Measurements from ENCODE around the gene PNPLA8. TPM values are rescaled to one million over a fixed set of nuclear protein-coding genes. Genes with fewer than 3 reads are reported as not detected.
"Not testable (repeated sequence)": the region's sequence is repeated elsewhere in the genome, so short reads cannot be mapped to it uniquely, and the experiment has no call there.

The PNPLA8 gene
- total RNA-seq (2014; rRNA removed; shearing (Covaris generic)): 11.1 and 21.2 TPM in 2 replicates
- polyA plus RNA-seq (2015; cell fraction: cytosol; rRNA removed): 17.2 and 20.4 TPM in 2 replicates
- 15.4 and 17.5 TPM in 2 replicates for polyA plus RNA-seq (2015; cell fraction: nucleus; rRNA removed)

- DNase-seq (ENCODE audit: low read depth): peak; percentile 100
These were observed at the start of gene PNPLA8 for GRCh38 chr7:108525985-108526767. Gene PNPLA8, minus strand, starts transcription at chr7:108526135. Its CDS starts 10,644 bp downstream, at chr7:108515491.

- no peak for DNase-seq (ENCODE audit: low read depth)
These were observed 49.2 kb upstream of the PNPLA8 start for GRCh38 chr7:108575156-108575555.

GRCh38 chr7:108572480-108572879, 46.5 kb upstream of the PNPLA8 start:
- no peak for DNase-seq (ENCODE audit: low read depth)

GRCh38 chr7:108570146-108570755, 44.3 kb upstream of the PNPLA8 start:
- DNase-seq (ENCODE audit: low read depth): peak; percentile 47

- DNase-seq (ENCODE audit: low read depth): peak; percentile 99
These were observed 43.6 kb upstream of the PNPLA8 start, which contains the start of the genes DNAJB9 and THAP5 for GRCh38 chr7:108569381-108570145. Gene DNAJB9, plus strand, starts transcription at chr7:108569874. Its CDS starts 1,853 bp downstream, at chr7:108571727. Gene THAP5, minus strand, starts transcription at chr7:108569706. Its CDS starts 137 bp downstream, at chr7:108569569.

- DNase-seq (ENCODE audit: low read depth): no peak
These were observed 43.0 kb upstream of the PNPLA8 start for GRCh38 chr7:108568801-108569380.

- DNase-seq (ENCODE audit: low read depth): no peak
These were observed 40.1 kb upstream of the PNPLA8 start for GRCh38 chr7:108565987-108566386.

- no peak for DNase-seq (ENCODE audit: low read depth)
These were observed 35.2 kb upstream of the PNPLA8 start for GRCh38 chr7:108561047-108561619.

- DNase-seq (ENCODE audit: low read depth): no peak
These were observed 33.3 kb upstream of the PNPLA8 start for GRCh38 chr7:108559253-108559652.

- no peak for DNase-seq (ENCODE audit: low read depth)
These were observed 31.7 kb upstream of the PNPLA8 start for GRCh38 chr7:108557617-108558016.

- DNase-seq (ENCODE audit: low read depth): no peak
These were observed 31.3 kb upstream of the PNPLA8 start for GRCh38 chr7:108557191-108557590.

- DNase-seq (ENCODE audit: low read depth): not testable (repeated sequence)
These were observed 30.7 kb upstream of the PNPLA8 start for GRCh38 chr7:108556665-108557064.

- DNase-seq (ENCODE audit: low read depth): not testable (repeated sequence)
These were observed 22.4 kb upstream of the PNPLA8 start for GRCh38 chr7:108548141-108548896.

GRCh38 chr7:108541478-108541877, 15.5 kb upstream of the PNPLA8 start:
- no peak for DNase-seq (ENCODE audit: low read depth)

GRCh38 chr7:108538685-108539084, 12.8 kb upstream of the PNPLA8 start:
- DNase-seq (ENCODE audit: low read depth): not testable (repeated sequence)

- not testable (repeated sequence) for DNase-seq (ENCODE audit: low read depth)
These were observed 12.3 kb upstream of the PNPLA8 start for GRCh38 chr7:108538236-108538635.

GRCh38 chr7:108537229-108537628, 11.3 kb upstream of the PNPLA8 start:
- DNase-seq (ENCODE audit: low read depth): no peak

- DNase-seq (ENCODE audit: low read depth): no peak
These were observed 9.8 kb upstream of the PNPLA8 start for GRCh38 chr7:108535744-108536143.

- DNase-seq (ENCODE audit: low read depth): no peak
These were observed 9.3 kb upstream of the PNPLA8 start for GRCh38 chr7:108535257-108535656.

GRCh38 chr7:108533712-108534111, 7.8 kb upstream of the PNPLA8 start:
- DNase-seq (ENCODE audit: low read depth): no peak
